Transverse colon (tissue), 4 donors: ENCODE measurements around the gene HDAC7.

Source experiments
- POLR2A ChIP-seq: fragments of 450-650 bp; IDR thresholded peaks from one replicate; pipeline ENCODE4 v1.6.1; 2016; ENCODE audit warnings: antibody characterized with exemption, mild to moderate bottlenecking, moderate library complexity
- POLR2AphosphoS5 ChIP-seq, 3 donors: sonication (generic); formaldehyde crosslinking; IDR thresholded peaks; one replicate each; pipeline ENCODE4 v1.6.1; 2016; ENCODE audit warnings: antibody characterized with exemption in 3 of 3
- TF ChIP-seq, protein P1 (sequence below), 5 experiments: fragments of 200-600 bp in 3 of 5; fragments of 450-650 bp in 2 of 5; sonication (generic) in 3 of 5; IDR thresholded peaks; 1 replicate in 2 of 5; 2 replicates in 3 of 5; pipeline ENCODE4 v1.5.1; 2016 to 2017; ENCODE audit warnings: antibody characterized with exemption in 5 of 5, inconsistent platforms in 3 of 5, mild to moderate bottlenecking in 2 of 5, moderate library complexity in 1 of 5

DNA sequence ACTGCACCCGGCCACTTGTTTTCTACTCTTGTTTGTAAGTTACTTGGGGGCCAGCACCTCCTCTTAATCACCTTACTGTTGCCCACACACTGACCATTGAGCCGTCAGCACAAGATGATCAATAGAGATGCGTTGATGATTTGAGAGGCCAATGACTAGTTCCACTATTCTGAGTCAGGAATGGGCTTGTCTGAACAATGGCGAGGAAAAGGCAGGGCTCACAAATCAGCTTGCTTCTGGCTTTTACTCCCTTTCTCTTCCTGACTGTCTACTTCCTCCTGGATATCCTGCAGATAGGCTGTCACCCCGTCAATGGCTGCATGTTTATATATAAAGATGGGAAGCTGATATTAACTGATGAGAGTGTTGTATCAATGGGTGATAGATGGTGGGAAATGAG lies 29.1 kb upstream of the HDAC7 start:
- no peak for TF ChIP-seq POLR2A
- no peak for TF ChIP-seq POLR2AphosphoS5 (IDR thresholded peaks at IDR 0.05)
- TF ChIP-seq, protein P1, sequence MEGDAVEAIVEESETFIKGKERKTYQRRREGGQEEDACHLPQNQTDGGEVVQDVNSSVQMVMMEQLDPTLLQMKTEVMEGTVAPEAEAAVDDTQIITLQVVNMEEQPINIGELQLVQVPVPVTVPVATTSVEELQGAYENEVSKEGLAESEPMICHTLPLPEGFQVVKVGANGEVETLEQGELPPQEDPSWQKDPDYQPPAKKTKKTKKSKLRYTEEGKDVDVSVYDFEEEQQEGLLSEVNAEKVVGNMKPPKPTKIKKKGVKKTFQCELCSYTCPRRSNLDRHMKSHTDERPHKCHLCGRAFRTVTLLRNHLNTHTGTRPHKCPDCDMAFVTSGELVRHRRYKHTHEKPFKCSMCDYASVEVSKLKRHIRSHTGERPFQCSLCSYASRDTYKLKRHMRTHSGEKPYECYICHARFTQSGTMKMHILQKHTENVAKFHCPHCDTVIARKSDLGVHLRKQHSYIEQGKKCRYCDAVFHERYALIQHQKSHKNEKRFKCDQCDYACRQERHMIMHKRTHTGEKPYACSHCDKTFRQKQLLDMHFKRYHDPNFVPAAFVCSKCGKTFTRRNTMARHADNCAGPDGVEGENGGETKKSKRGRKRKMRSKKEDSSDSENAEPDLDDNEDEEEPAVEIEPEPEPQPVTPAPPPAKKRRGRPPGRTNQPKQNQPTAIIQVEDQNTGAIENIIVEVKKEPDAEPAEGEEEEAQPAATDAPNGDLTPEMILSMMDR (IDR thresholded peaks at IDR 0.05), result no peak
